Mucosa of descending colon (tissue), 3 donors: ENCODE data around the gene KLF13. TPM values are rescaled to one million over a fixed set of nuclear protein-coding genes. Genes with fewer than 3 reads are reported as not detected.

Experiments used
- ATAC-seq: fragments of 200-7000 bp; cut with Tn5 transposase; one replicate; pipeline ENCODE4 v1.9.1; 2020; ENCODE audit warnings: mild to moderate bottlenecking, moderate library complexity
- DNase-seq, 3 donors: peaks; one replicate each; pipeline ENCODE4 v3.0.0-alpha.2; 2020
- H3K36me3 ChIP-seq: fragments of 200-600 bp; one replicate; pipeline ENCODE4 v1.8.0; 2021; ENCODE audit warnings: low read depth, mild to moderate bottlenecking
- H3K4me1 ChIP-seq: fragments of 200-600 bp; one replicate; pipeline ENCODE4 v1.8.0; 2021; ENCODE audit warnings: low read depth, mild to moderate bottlenecking
- H3K4me3 ChIP-seq: fragments of 200-600 bp; one replicate; pipeline ENCODE4 v1.8.0; 2021; ENCODE audit warnings: mild to moderate bottlenecking
- H3K9me3 ChIP-seq: fragments of 200-600 bp; one replicate; pipeline ENCODE4 v1.8.0; 2021; ENCODE audit warnings: mild to moderate bottlenecking
- CTCF ChIP-seq: fragments of 200-600 bp; IDR thresholded peaks from one replicate; pipeline ENCODE4 v1.8.0; 2022; ENCODE audit warnings: antibody characterized with exemption, mild to moderate bottlenecking
- intact Hi-C, 2 donors: fragments of 100-400 bp; cut with DNase I in 1 of 2; cut with micrococcal nuclease in 1 of 2; formaldehyde crosslinking; loops; one replicate each; pipeline versions ENCODE4 v1.11.0 to v1.11.1; 2022; cut with DNase I, micrococcal nuclease
- total RNA-seq, 3 donors: library from RNA; stranded (reverse); fragmentation: NEBNext Ultra II Directional in 2 of 3; extraction: Animal tissue kit (Norgen Biotek cat#: 25700) in 2 of 3; gene quantifications; one replicate each; pipeline versions ENCODE4 v1.2.1 to v1.2.4, GENCODE V29; 2021 to 2023
- donor health status: DM: no; HTN: no; CAD: no; lungs with moderate emphysema.
- donor health status: DM: no; HTN: no; CAD: no.
- donor health status: DM: no; HTN: yes; CAD: no.

The KLF13 gene
- total RNA-seq, 3 donors from 2014 or later = 72.4 to 107 (median 91.2) TPM

DNA sequence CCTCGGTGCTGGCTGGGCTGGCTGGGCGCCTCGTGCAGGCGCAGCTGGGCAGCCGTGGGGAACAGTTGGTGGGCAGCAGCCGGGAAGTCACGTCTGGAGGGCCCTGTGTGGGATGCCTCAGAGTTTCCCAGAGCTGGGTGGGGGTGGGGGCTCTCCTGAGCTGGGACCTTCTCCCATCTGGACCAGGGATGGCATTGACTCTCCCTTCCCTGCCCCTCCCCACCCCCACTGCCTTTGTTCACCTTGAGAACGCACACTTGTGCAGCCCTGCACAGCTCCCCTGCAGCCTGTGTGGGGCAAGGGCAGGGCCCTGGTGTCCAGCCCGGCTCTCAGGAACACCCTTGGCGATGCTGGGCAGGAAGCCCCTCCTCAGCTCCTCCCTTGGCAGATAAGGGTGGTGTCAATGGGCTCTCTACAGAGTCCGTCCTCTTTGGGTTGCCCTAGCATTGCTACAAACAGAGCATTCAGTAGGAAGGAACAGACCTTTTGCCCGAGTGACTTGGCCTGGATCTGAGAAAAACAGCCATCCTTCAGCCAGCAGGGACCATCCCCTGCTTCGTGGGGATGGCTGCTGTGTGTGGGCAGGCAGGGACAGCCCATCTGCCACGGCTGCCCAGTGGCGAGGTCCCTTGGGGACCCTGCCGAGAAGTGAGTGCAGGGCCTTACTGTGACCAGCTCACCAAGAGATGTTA, 25.5 kb upstream of the KLF13 start:
- no peaks in the 10 kb centered on the region for H3K36me3 ChIP-seq
- no peak overlapping the region for H3K4me3 ChIP-seq
- ATAC-seq (no peak), DNase-seq (no peak)
- no peak for TF ChIP-seq CTCF
- intact Hi-C loops = no loop called here
- peaks cover 25% of the 10 kb centered on the region for H3K4me1 ChIP-seq
- no peaks in the 10 kb centered on the region for H3K9me3 ChIP-seq

GRCh38 chr15:31301673-31301990, 25.0 kb upstream of the KLF13 start:
- Histone ChIP-seq H3K36me3 (no peaks in the 10 kb centered on the region), H3K4me1 (peaks cover 23% of the 10 kb centered on the region), H3K4me3 (no peak overlapping the region), H3K9me3 (no peaks in the 10 kb centered on the region)
- DNase-seq (no peak), ATAC-seq (no peak)
- no peak for TF ChIP-seq CTCF
- intact Hi-C loops = no loop called here

- no peak for TF ChIP-seq CTCF
- Histone ChIP-seq H3K4me1 (peaks cover 18% of the 10 kb centered on the region), H3K9me3 (no peaks in the 10 kb centered on the region), H3K4me3 (no peak overlapping the region), H3K36me3 (no peaks in the 10 kb centered on the region)
- ATAC-seq (no peak), DNase-seq (no peak)
- intact Hi-C loops = no loop called here
Measured at GRCh38 chr15:31302029-31302657, 24.5 kb upstream of the KLF13 start.

- Histone ChIP-seq H3K36me3 (no peaks in the 10 kb centered on the region), H3K4me1 (peaks cover 9% of the 10 kb centered on the region), H3K4me3 (no peak overlapping the region), H3K9me3 (no peaks in the 10 kb centered on the region)
- no peak for TF ChIP-seq CTCF
- DNase-seq (peak; percentile 61 to 65 (median 62)), ATAC-seq (peak; percentile 61)
- intact Hi-C loops = no loop called here
Measured at GRCh38 chr15:31302778-31303725, 23.6 kb upstream of the KLF13 start.

DNA sequence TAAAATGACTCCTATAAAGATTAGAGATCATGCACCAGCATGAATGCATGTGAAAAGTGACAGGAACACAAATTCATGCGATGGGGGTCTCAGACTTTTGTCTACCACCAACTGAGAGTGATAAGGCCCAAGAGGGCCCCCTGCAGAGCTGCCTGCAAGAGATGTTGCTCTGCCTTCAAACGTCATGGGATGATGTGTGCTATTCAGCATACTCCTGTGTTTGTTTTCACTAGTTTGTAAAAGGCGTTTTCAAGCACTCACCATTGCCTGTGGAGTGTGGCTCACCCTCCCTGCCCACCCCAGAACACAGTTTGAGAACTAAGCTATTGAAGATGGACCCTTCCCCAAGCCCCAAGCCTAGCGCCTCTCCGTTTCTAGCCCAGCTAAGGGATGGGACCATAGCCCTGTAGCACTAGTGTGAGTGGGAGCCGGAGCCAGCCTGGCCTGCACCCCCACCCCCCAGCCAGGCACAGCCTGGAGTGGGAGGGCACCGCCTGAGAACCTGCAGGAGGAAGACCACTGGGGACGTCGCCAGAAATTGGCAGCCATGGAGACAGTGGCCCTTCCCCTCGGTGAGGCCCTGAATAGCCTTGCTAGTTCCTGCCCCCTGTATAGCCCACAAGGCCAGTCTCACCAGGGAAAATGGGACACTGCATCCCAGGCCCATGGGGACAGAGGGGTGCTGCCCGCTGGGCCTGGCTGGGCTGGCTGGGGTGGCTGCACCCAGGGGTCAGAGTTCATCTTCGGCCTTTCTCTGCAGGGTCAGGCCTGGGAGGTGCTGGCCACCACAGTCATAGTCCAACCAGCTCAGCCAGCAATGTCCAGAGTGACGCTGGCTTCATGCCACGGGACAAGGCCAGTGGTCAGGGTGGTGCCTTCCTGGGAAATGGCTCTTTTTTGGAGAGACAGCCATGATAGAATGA, 22.6 kb upstream of the KLF13 start:
- Histone ChIP-seq H3K4me3 (no peak overlapping the region), H3K4me1 (peaks cover 5% of the 10 kb centered on the region), H3K36me3 (no peaks in the 10 kb centered on the region), H3K9me3 (no peaks in the 10 kb centered on the region)
- no peak for DNase-seq
- ATAC-seq = peak; percentile 29
- no peak for TF ChIP-seq CTCF
- intact Hi-C loops = no loop called here
